ENCODE results near the gene TMC1.
"Not testable (repeated sequence)": the region's sequence is repeated elsewhere in the genome, so short reads cannot be mapped to it uniquely, and the experiment has no call there.

TMC1 gene

GRCh38 chr9:72540348-72540873 is 19.0 kb downstream of the TMC1 start:
- no peaks in the 10 kb centered on the region for H3K4me1 ChIP-seq
- no peak overlapping the region for H3K27ac ChIP-seq
- no peaks in the 10 kb centered on the region for H3K27me3 ChIP-seq
- intact Hi-C loops (cut with DNase I; ENCODE audit: low total_unique reads) = no loop called here
- H3K4me3 ChIP-seq = no peak overlapping the region
- DNase-seq = no peak
- no peak for TF ChIP-seq CTCF (IDR thresholded peaks at IDR 0.05)
- H3K36me3 ChIP-seq = no peaks in the 10 kb centered on the region
- no peaks in the 10 kb centered on the region for H3K9me3 ChIP-seq

GRCh38 chr9:72542537-72542833 is 21.1 kb downstream of the TMC1 start:
- H3K27me3 ChIP-seq; H3K27ac ChIP-seq; H3K4me3 ChIP-seq; H3K4me1 ChIP-seq; H3K9me3 ChIP-seq; H3K36me3 ChIP-seq; DNase-seq; intact Hi-C loops (cut with DNase I; ENCODE audit: low total_unique reads): not testable (repeated sequence)

GRCh38 chr9:72542917-72543316 is 21.5 kb downstream of the TMC1 start:
- Histone ChIP-seq H3K36me3 (no peaks in the 10 kb centered on the region), H3K9me3 (no peaks in the 10 kb centered on the region), H3K4me1 (no peaks in the 10 kb centered on the region), H3K27me3 (no peaks in the 10 kb centered on the region), H3K27ac (no peak overlapping the region), H3K4me3 (no peak overlapping the region)
- intact Hi-C loops (cut with DNase I; ENCODE audit: low total_unique reads) = no loop called here
- no peak for DNase-seq
- no peak for TF ChIP-seq CTCF (IDR thresholded peaks at IDR 0.05)

GRCh38 chr9:72551306-72551705 is 29.9 kb downstream of the TMC1 start:
- H3K36me3 ChIP-seq = no peaks in the 10 kb centered on the region
- no peaks in the 10 kb centered on the region for H3K27me3 ChIP-seq
- no peak for DNase-seq
- intact Hi-C loops (cut with DNase I; ENCODE audit: low total_unique reads) = no loop called here
- no peaks in the 10 kb centered on the region for H3K9me3 ChIP-seq
- TF ChIP-seq CTCF (IDR thresholded peaks at IDR 0.05) = no peak
- peaks cover 0 to 21% (median 4%) of the 10 kb centered on the region in 4 donors for H3K4me1 ChIP-seq
- H3K4me3 ChIP-seq = no peak overlapping the region
- no peak overlapping the region for H3K27ac ChIP-seq

GRCh38 chr9:72552356-72552755 is 30.9 kb downstream of the TMC1 start:
- H3K36me3 ChIP-seq = no peaks in the 10 kb centered on the region
- no peak for TF ChIP-seq CTCF (IDR thresholded peaks at IDR 0.05)
- DNase-seq = no peak
- intact Hi-C loops (cut with DNase I; ENCODE audit: low total_unique reads) = no loop called here
- no peaks in the 10 kb centered on the region for H3K9me3 ChIP-seq
- no peaks in the 10 kb centered on the region for H3K27me3 ChIP-seq
- H3K4me3 ChIP-seq = no peak overlapping the region
- peaks cover 0 to 21% (median 4%) of the 10 kb centered on the region in 4 donors for H3K4me1 ChIP-seq
- no peak overlapping the region for H3K27ac ChIP-seq

GRCh38 chr9:72554221-72554641 is 32.8 kb downstream of the TMC1 start:
- Histone ChIP-seq H3K9me3 (no peaks in the 10 kb centered on the region), H3K4me3 (no peak overlapping the region), H3K36me3 (no peaks in the 10 kb centered on the region), H3K27ac (peak overlapping the region; percentile 27 to 60), H3K4me1 (peaks cover 0 to 21% (median 4%) of the 10 kb centered on the region in 4 donors), H3K27me3 (no peaks in the 10 kb centered on the region)
- intact Hi-C loops (cut with DNase I; ENCODE audit: low total_unique reads) = no loop called here
- no peak for TF ChIP-seq CTCF (IDR thresholded peaks at IDR 0.05)
- DNase-seq = no peak
